BJ (cell line): ENCODE results near the gene UBE2D3. TPM values are rescaled to one million over a fixed set of nuclear protein-coding genes. Genes with fewer than 3 reads are reported as not detected.

ENCODE experiments used
- CTCF ChIA-PET: fragments of 350-600 bp; formaldehyde crosslinking; extraction: SDS; loops from one replicate; lab custom pipeline; 2021; ENCODE audit warnings: antibody characterized with exemption, inconsistent platforms; lab: Yijun Ruan, JAX
- POLR2A ChIA-PET: fragments of 300-600 bp; sonication (Branson Sonifier 250); formaldehyde crosslinking; extraction: SDS; loops from one replicate; lab custom pipeline; 2021; ENCODE audit warnings: antibody characterized with exemption; lab: Charles Lee
- DNase-seq: peaks from one replicate; pipeline ENCODE4 v3.0.0-alpha.2; 2011; ENCODE audit warnings: low read depth
- H3K27me3 ChIP-seq: 2 replicates; pipeline ENCODE4 v1.6.0; 2011; ENCODE audit warnings: low read length; ENCODE audit not compliant: control insufficient read depth, insufficient read depth
- H3K36me3 ChIP-seq: 2 replicates; pipeline ENCODE4 v1.5.1; 2011; ENCODE audit warnings: low read length; ENCODE audit not compliant: control insufficient read depth, insufficient read depth
- H3K4me3 ChIP-seq: 2 replicates; pipeline ENCODE4 v1.5.1; 2011; ENCODE audit warnings: low read depth, mild to moderate bottlenecking, control low read depth, low read length
- polyA minus RNA-seq: library from RNA; depleted of rRNA, polyadenylated mRNA; stranded (reverse); fragments of >200 nt; gene quantifications from 2 replicates; pipeline ENCODE4 v1.2.3, GENCODE V29; 2011; rRNA and poly(A)+ RNA removed
- polyA plus RNA-seq: library from polyadenylated mRNA; depleted of rRNA; stranded (reverse); fragments of >200 nt; gene quantifications from 2 replicates; pipeline ENCODE4 v1.2.3, GENCODE V29; 2011; rRNA removed
- TF ChIP-seq, protein P1 (sequence below): IDR thresholded peaks from 2 replicates; pipeline ENCODE4 v1.5.1; 2011; ENCODE audit warnings: low read depth, mild to moderate bottlenecking, control low read depth, inconsistent platforms, low read length, moderate library complexity; ENCODE audit not compliant: insufficient read depth

The UBE2D3 gene
- polyA plus RNA-seq (298 and 431 TPM in 2 replicates), polyA minus RNA-seq (156 and 207 TPM in 2 replicates)

DNA sequence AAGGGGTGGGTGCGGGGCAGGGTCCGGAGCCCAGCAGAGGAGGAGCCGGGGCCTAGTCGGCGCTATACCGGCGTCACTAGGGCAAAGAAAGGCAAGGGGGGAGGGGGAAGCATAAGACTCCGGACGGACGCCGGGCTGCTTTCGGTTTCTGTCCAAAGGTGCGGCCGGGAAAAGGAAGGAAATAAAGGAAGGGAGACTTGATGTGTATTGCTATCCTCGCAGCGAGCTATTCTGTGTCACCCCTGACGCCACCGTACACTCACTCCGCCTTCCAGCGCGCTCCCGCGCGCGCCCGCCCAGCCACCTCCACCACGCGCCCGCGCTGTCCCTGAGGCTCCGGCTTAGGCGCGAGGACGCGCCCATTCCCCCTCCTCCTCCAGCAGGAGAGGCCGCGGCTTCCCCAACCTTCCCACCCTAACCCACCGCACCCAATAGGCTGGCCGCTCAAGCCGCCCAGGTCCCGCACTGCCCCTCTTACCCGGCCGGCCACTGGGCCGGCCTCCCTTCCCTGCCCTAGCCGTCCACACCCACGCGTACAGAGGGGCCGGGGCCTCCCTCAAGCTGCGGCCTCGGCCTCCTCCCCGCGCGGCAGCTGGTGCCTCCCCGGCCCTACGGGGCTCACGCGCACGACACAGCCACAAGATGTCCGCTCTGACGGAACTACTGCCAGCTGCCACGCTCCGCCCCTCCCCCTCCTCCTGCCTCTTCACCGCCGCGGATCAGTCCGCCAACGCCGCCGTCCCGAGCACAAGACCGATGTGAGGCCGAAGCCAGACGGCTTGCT is at the start of gene UBE2D3:
UBE2D3 (minus strand) TSS at position 662 of the 784 bp plus-strand sequence. CDS start 1,043 bp downstream, outside the sequence.
- Histone ChIP-seq H3K27me3 (no peaks in the 10 kb centered on the region), H3K36me3 (peaks cover 1% of the 10 kb centered on the region; the same call in 1 of the 2 replicates), H3K4me3 (peak within 1 kb of the TSS; percentile 70)
- peak; percentile 57 for DNase-seq
- TF ChIP-seq, protein P1, sequence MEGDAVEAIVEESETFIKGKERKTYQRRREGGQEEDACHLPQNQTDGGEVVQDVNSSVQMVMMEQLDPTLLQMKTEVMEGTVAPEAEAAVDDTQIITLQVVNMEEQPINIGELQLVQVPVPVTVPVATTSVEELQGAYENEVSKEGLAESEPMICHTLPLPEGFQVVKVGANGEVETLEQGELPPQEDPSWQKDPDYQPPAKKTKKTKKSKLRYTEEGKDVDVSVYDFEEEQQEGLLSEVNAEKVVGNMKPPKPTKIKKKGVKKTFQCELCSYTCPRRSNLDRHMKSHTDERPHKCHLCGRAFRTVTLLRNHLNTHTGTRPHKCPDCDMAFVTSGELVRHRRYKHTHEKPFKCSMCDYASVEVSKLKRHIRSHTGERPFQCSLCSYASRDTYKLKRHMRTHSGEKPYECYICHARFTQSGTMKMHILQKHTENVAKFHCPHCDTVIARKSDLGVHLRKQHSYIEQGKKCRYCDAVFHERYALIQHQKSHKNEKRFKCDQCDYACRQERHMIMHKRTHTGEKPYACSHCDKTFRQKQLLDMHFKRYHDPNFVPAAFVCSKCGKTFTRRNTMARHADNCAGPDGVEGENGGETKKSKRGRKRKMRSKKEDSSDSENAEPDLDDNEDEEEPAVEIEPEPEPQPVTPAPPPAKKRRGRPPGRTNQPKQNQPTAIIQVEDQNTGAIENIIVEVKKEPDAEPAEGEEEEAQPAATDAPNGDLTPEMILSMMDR = peak; percentile 19; the same call in 1 of the 2 replicates
- ChIA-PET CTCF (interaction anchor here (2.3 to 2.7 kb wide), 2 partner anchors 10 to 41 kb away, joined by 8 to 9 read pairs; partner anchors contain the start of gene CISD2), POLR2A (interaction anchor here (0.5 to 1.8 kb wide), 5 partner anchors 11 to 259 kb away, joined by 3 to 10 read pairs (median 3); partner anchors contain the start of gene CISD2)

GRCh38 chr4:102871772-102872171 is 44.4 kb upstream of the UBE2D3 start:
- Histone ChIP-seq H3K36me3 (no peaks in the 10 kb centered on the region), H3K4me3 (no peak overlapping the region), H3K27me3 (no peaks in the 10 kb centered on the region)
- no peak for DNase-seq
- ChIA-PET CTCF (interaction anchor here (1.4 kb wide), 1 partner anchor 251 kb away, joined by 3 read pairs; no protein-coding TSS in a partner anchor), POLR2A (no interaction called here)
- TF ChIP-seq, protein P1 = no peak

DNA sequence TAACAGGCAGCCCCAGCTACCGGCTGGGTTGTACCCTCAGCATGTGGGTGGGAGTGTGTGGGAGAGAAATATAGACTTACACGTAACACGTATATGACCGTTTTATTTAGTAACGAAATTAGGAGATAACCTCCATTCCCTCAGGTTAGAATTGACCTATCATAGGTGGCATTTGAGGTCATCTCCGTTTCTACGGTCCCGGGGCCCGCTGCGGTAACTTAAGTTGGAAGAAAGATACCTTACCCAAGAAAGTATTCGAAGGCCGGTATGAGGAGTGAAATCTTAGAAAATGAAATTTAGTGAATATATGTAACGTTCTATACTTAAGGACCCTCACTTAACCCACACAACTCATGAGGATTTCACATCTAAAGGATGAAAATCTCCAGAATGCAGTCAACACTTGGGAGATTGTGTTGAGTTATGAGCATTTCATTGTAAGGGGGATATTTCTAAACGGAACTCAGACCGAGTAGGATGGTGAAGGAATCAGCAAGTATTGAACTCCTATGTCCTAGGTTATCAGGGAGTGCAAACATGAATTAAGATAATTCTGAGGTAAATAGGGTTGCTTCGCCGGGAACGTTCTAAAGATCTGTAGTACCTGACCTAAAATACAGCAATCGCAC is 42.3 kb upstream of the UBE2D3 start:
- H3K27me3 ChIP-seq = no peaks in the 10 kb centered on the region
- peak overlapping the region; percentile 69 for H3K4me3 ChIP-seq
- no peak for DNase-seq
- POLR2A ChIA-PET = interaction anchor here (0.6 to 1.0 kb wide), 2 partner anchors 42 to 325 kb away, joined by 3 to 10 read pairs; partner anchors contain the start of gene UBE2D3
- CTCF ChIA-PET = interaction anchor here (1.2 to 2.1 kb wide), 2 partner anchors 31 to 42 kb away, joined by 4 to 8 read pairs; partner anchors contain the start of gene UBE2D3
- TF ChIP-seq, protein P1 = no peak
- no peaks in the 10 kb centered on the region for H3K36me3 ChIP-seq

GRCh38 chr4:102868781-102869568 is 41.6 kb upstream of the UBE2D3 start, which contains the start of gene CISD2:
CISD2 (plus strand) TSS chr4:102868992; CDS start chr4:102869085, 93 bp downstream.
- DNase-seq = peak; percentile 48
- POLR2A ChIA-PET = interaction anchor here (0.6 to 1.0 kb wide), 2 partner anchors 41 to 326 kb away, joined by 3 to 10 read pairs; partner anchors contain the start of gene UBE2D3
- H3K27me3 ChIP-seq = no peaks in the 10 kb centered on the region
- H3K36me3 ChIP-seq = no peaks in the 10 kb centered on the region
- TF ChIP-seq, protein P1 = no peak
- peak within 1 kb of the TSS; percentile 69 for H3K4me3 ChIP-seq
- CTCF ChIA-PET = interaction anchor here (1.2 to 2.1 kb wide), 3 partner anchors 30 to 248 kb away, joined by 4 to 8 read pairs (median 4); partner anchors contain the start of gene UBE2D3
